Breast epithelium (tissue), 3 donors: ENCODE results near the gene ZIC2. TPM values are rescaled to one million over a fixed set of nuclear protein-coding genes. Genes with fewer than 3 reads are reported as not detected.

Experiments used
- total RNA-seq, 3 donors: library from RNA; depleted of rRNA; stranded (reverse); fragments of >200 nt; gene quantifications; one replicate each; pipeline ENCODE4 v1.1.0, GENCODE V29; 2016

The ZIC2 gene
- total RNA-seq, 3 donors from 2014 or later = 0.15 TPM; not detected in 2

Other genes with a start within 250 kb of the ZIC2 start
- gene ZIC5, start 10.0 kb upstream of the ZIC2 start, total RNA-seq = not detected
- gene PCCA, start 107.3 kb downstream of the ZIC2 start, total RNA-seq = 10 to 100 TPM; 46.6 to 69.8 (median 64.7) TPM